Cardiac septum (tissue), 1 donor: ENCODE data around the gene FAM107A. TPM values are rescaled to one million over a fixed set of nuclear protein-coding genes. Genes with fewer than 3 reads are reported as not detected.

Experiments
- DNase-seq: peaks from one replicate; pipeline ENCODE4 v3.0.0-alpha.2; 2020; ENCODE audit warnings: low spot score
- intact Hi-C: fragments of 100-400 bp; cut with DNase I; formaldehyde crosslinking; loops from one replicate; pipeline ENCODE4 v1.14.0; 2022
- total RNA-seq: library from RNA; stranded (reverse); fragmentation: NEBNext Ultra II Directional; extraction: Animal tissue kit (Norgen Biotek cat#: 25700); gene quantifications from one replicate; pipeline ENCODE4 v1.2.1, GENCODE V29; 2021
- donor health status: DM: no; HTN: no; CAD: no.

The FAM107A gene
- total RNA-seq, 1 donor from 2014 or later: 29.9 TPM

DNA sequence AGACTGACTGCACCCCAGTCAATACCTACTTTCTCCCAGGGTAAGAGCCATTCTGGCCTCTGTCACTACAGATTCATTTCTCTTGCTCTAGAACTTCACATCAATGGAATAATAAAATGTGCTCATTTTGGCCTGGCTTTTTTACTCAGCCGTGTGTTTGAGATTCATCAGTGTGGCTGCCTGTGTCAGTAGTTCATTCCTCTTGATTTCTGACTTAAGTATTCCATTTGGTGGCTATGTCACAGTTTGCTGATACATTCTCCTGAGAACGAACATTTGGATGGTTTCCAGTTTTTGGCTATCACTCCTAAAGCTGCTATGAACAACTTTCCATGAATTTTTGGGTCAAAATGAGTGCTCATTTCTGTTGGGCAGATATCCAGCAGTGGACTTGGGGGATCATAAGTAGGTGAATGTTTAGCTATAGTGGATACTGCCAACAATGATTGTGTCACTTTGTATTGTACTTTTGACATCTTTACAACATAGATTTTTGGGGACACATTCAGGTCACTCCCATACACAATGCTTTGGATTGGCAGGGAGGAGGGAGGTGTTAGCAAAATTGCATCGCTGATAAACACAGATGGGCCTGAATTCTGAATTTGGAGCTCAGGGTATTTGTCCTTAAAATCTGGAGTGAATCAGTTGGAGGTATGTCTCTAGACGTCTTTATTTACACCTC is 19.8 kb upstream of the FAM107A start:
- intact Hi-C loops: no loop called here
- no peak for DNase-seq

DNA sequence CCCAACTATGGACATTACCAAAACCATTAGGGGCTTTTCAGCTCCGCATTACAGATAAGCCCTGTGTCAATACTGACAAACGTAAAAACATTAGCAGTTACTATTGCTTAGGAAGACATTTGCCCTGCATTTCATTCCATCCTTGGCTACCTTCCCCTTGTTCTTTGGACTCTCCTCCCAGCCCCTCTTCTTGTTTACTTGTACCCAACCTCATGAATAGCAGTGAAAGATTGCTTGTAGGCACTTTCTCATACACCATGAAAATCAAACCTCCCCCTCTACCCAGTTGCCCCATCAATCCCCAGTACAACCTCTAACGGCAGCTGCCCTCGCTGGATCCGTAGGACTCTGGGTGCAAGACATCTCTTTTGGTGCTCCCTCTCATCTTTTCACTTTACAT is 16.9 kb upstream of the FAM107A start:
- DNase-seq: no peak
- intact Hi-C loops: no loop called here

DNA sequence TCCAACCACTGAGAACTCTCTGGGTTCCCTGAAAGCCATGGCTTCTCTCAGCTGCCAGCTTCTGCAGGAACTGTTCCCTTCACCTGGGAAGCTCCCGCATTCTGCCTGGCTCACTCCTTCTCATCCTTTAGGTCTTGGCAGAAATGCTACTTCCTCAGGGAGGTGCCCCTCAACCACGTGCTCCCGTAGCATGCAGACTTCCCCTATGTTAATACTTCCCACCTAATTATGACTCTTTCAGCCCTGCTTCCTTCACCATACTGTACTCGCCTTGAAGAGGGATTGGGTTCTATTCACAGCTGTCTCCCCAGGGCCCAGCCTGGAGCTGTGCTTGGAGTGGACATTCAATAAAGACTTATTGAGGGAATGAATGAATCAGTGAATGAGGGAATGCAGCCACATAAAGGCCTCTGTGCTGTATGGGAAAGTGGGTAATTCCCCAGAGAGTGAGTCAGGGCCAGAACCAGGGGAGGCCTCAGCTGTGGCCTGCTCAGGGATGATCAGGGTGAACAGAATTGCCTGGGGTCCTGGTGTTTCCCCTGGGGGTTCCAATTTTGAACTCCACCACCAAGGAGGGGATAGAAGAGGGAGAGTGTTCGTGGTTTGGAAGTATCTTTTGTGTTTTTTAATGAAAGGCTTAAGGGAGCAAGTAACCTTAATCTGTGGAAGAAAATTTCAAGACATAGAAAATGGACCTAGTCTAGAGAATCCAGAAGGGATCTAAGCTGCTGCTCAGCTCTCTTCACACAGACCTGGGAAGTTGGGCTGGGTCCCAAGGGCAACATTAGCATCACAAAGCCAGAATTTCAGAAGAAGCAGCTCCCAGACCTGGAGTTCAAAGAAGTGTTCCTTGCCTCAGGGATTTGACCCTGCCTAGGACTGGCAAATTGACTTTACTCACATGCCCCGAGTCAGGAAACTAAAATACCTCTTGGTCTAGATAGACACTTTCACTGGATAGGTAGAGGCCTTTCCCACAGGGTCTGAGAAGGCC is 14.6 kb upstream of the FAM107A start:
- DNase-seq: no peak
- intact Hi-C loops: no loop called here

DNA sequence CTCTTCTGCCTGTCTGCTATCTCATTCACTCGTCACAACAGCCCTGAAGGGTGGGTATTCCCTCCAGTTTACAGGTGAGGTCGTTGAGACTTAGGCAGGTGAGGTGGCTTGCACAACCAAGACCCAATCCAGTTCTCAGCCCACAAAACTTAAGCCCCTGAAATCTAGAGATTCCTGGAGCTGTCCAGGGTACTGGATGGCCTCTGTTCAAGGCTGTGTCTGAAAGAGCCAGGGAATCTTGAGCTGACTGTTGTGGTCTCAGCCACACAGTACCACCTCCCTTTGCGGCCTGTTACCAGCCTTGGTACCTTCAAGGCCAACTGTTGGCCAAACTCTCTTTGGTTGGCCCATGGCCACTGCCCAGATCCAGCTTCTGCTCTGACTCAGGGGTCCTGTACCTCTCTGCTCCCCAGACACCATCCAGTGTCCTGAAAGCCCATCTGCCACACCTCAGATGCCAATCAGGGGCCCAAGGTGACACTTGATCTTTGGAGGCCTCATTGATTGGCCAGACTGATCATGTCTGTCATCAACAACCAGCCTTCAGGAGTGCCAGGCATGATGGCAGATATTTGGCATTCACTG is 10.9 kb upstream of the FAM107A start:
- DNase-seq: no peak
- intact Hi-C loops: loop anchor here (5.0 kb wide), 1 partner anchor 39 kb away; no protein-coding TSS in a partner anchor

DNA sequence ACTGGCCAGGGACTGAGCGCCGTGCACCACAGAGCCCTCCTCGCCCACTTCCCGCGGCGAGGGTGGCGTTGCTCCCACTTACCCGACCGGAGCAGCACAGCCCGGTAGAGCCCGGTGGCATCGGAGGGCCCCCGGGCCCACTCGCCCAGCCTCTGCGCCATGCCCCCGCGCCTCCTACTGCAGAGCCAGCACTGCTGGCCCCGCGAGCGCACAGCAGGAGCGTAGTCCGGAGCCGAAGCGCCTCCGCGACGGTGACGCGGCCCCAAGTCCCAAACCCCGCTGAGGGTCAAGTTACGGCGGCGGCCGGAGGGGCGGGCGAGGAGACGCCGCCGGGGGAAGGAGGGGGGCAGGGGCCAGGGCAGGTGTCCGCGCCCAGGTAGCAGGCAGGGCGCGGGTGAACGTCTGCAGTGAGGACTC is 9.6 kb upstream of the FAM107A start:
- intact Hi-C loops: loop anchor here (5.0 kb wide), 1 partner anchor 41 kb away; no protein-coding TSS in a partner anchor
- no peak for DNase-seq

GRCh38 chr3:58585994-58586393 is 8.8 kb upstream of the FAM107A start:
- no peak for DNase-seq
- intact Hi-C loops: loop anchor here (5.0 kb wide), 1 partner anchor 41 kb away; no protein-coding TSS in a partner anchor

GRCh38 chr3:58585005-58585786 is 8.0 kb upstream of the FAM107A start:
- intact Hi-C loops: loop anchor here (5.0 kb wide), 1 partner anchor 42 kb away; no protein-coding TSS in a partner anchor
- peak; percentile 92 for DNase-seq

DNA sequence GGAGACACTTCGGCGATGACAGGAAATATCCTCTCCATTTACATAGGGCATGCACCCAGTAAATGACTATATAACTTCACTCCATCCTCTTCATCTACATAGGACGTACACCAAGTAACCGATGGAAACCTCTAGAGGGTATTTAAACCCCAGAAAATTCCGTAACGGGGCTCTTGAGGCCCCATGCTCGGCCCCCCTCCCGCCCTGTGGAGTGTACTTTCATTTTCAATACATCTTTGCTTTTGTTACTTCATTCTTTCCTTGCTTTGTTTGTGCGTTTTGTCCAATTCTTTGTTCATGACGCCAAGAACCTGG is 7.5 kb upstream of the FAM107A start:
- no peak for DNase-seq
- intact Hi-C loops: loop anchor here (5.0 kb wide), 1 partner anchor 43 kb away; no protein-coding TSS in a partner anchor

DNA sequence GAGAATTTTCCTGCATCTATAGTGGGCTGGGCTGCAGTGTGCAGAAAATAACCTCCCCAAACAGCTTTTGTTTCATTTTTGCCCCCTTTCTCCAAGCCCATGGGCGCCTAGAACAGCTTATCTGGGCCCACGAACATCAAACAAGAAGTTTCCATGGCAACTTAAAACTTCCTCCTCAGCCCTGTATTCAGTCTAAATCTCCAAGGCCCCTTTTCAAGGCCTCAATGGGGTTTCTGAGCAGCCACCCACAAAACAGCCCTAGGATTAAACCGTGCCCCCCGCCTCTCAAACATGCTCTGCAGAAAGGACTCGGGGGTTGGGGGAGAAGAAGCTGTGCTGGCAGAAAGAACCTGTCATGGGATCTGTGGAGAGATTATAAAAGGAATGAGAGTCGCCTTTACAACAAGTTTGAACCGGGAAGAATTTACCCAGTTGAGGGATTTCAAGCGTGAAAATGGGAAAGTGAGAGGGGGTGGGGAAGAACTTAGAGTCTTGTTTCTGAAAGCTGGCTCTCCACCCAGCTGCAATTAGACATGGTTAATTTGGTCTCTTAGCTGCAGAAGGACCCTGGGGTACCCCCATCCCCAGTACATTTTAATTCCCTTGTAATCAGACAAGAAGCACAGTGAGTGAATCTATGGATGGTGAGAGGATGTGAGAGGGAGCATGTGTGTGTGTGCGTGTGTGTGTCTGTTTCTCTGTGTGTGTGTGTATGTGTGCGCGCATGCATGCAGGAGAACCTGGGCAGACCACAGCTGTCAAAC is 4.3 kb upstream of the FAM107A start:
- DNase-seq: no peak
- intact Hi-C loops: no loop called here

- intact Hi-C loops: no loop called here
- no peak for DNase-seq
Measured at GRCh38 chr3:58580826-58581327, 3.7 kb upstream of the FAM107A start.

DNA sequence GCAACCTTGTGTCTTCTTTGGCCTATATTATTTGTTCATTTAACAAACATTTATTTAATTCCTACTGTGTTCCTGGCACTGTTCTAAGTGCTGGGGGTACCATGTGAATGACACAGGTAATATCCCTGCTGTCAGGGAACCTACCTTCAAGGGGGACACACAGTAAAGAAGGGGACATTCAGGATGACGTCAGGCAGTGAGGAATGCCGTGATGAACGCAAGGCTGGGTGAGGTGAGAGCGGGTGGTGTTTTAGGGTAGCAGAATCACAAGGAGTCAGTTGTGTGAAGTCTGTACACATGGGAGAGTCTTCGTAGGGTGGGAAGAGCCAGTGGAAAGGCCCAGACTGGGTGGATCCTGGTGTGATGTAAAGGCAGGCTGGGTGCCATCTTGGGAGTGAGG is 1.7 kb upstream of the FAM107A start:
- intact Hi-C loops: loop anchor here (10.0 kb wide), 1 partner anchor 316 kb away; no protein-coding TSS in a partner anchor
- no peak for DNase-seq

DNA sequence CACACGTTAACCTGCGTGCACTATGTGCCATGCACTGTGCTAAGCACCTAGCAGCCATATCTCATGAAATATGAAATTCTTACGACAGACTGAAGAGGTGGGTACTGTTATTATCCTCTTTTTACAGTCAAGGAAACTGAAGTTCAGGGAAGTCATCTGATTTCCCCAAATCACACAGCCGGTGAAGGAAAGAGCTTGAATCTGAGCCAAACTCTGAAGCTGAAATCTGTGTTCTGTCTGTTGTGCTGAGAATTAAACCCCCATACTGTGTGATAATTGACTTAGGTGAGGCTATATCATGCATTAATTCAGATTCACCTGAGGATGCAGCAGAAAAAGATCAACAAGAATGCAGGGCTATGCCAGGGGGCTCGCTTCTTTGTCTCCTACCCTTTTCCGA is 475 bp downstream of the FAM107A start:
- intact Hi-C loops: loop anchor here (10.0 kb wide), 1 partner anchor 318 kb away; no protein-coding TSS in a partner anchor
- DNase-seq: no peak

DNA sequence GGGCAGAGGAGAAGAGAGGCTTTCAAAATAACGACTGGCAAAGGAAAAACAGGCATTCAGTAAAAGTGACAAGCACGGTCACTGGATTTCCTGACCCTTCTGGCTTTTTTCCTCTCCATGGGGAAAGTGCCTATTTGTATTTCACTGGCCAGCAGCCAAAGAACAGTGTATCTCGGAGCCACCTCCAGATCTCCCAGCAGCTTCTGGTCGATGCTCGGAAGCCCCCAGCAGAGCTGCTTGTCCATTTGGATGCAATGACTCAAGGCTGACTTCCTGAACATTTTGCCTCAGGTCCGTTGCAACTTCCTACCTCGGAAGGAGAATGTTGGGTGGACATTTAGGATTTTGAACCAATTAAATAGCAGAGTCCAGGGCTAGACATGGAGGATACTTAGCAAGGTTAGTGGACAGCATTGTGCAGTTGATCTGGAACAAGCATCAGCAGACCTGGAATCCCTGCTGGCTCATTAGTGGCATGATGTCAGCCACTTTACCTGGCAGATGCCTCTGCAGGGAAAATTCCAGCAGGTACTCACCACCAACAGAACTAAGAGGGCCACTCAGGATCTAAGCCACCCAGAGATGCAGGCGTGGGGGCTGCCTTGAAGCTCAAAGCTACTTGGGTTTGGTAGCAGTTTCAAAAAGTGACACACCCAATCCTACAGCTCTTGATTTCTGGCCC is 1.1 kb downstream of the FAM107A start:
- intact Hi-C loops: loop anchor here (10.0 kb wide), 1 partner anchor 319 kb away; no protein-coding TSS in a partner anchor
- DNase-seq: no peak

- intact Hi-C loops: loop anchor here (10.0 kb wide), 1 partner anchor 320 kb away; no protein-coding TSS in a partner anchor
- DNase-seq: no peak
Measured at GRCh38 chr3:58574682-58575081, 2.5 kb downstream of the FAM107A start.

DNA sequence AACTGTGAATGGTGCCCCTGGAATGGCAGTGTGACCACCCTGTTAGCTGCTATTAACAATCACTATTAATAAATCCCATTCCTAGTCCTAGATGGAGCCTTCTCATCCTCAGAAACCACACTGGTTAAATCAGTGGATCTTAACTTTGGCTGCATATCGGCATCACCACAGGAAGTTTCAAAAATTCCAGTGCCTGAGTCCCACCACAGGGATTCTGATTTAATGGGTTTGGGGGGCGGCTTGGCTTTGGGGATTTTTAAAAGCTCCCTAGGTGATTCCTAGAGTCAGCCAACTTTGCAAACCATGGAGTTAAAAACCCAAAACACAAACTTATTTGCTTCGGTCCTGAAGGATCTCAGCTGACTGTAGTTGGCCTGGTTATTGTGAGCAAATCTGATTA is 3.1 kb downstream of the FAM107A start:
- intact Hi-C loops: loop anchor here (10.0 kb wide), 1 partner anchor 321 kb away; no protein-coding TSS in a partner anchor

GRCh38 chr3:58573640-58574039 is 3.6 kb downstream of the FAM107A start:
- no peak for DNase-seq
- intact Hi-C loops: loop anchor here (10.0 kb wide), 1 partner anchor 321 kb away; no protein-coding TSS in a partner anchor

More for the DNA sequence above, 3.1 kb downstream of the FAM107A start:
- no peak for DNase-seq

GRCh38 chr3:58572634-58573230 is 4.5 kb downstream of the FAM107A start:
- DNase-seq: no peak
- intact Hi-C loops: loop anchor here (10.0 kb wide), 1 partner anchor 322 kb away; no protein-coding TSS in a partner anchor
